Body of pancreas (tissue), 4 donors: Measurements from ENCODE around the gene GADD45GIP1. TPM values are rescaled to one million over a fixed set of nuclear protein-coding genes. Genes with fewer than 3 reads are reported as not detected.

ENCODE experiments used
- ATAC-seq: fragments of 150-250 bp; one replicate; pipeline ENCODE4 v1.9.1; 2016
- DNase-seq, 4 donors: peaks; one replicate each; pipeline ENCODE4 v3.0.0-alpha.2; 2019
- H3K27ac ChIP-seq, 4 donors: fragments of 200-600 bp; sonication (generic); 1 replicate in 3 of 4; 2 replicates in 1 of 4; pipeline versions ENCODE4 v1.5.1 to v1.6.1; 2016 to 2019; ENCODE audit warnings: mild to moderate bottlenecking in 1 of 4, mixed read lengths in 1 of 4, moderate library complexity in 1 of 4
- H3K27me3 ChIP-seq, 2 donors: fragments of 200-600 bp; sonication (generic); one replicate each; pipeline ENCODE4 v1.6.0; 2016; ENCODE audit warnings: mild to moderate bottlenecking in 1 of 2
- H3K36me3 ChIP-seq, 2 donors: fragments of 200-600 bp; sonication (generic); replicated peaks in 1 of 2; 2 replicates each; pipeline ENCODE4 v1.5.1; 2016; ENCODE audit warnings: low read depth in 2 of 2; ENCODE audit not compliant: insufficient read depth in 1 of 2
- H3K4me1 ChIP-seq: fragments of 200-600 bp; sonication (generic); one replicate; pipeline ENCODE4 v1.6.0; 2016
- H3K4me3 ChIP-seq, 2 donors: fragments of 200-600 bp; sonication (generic); 1 replicate in 1 of 2; 2 replicates in 1 of 2; pipeline ENCODE4 v1.5.1; 2016 to 2019
- H3K9me3 ChIP-seq, 3 donors: fragments of 200-600 bp; sonication (generic); 1 replicate in 2 of 3; 2 replicates in 1 of 3; pipeline ENCODE4 v1.5.1; 2016
- POLR2A ChIP-seq, 3 donors: fragments of 450-650 bp; IDR thresholded peaks; one replicate each; pipeline ENCODE4 v1.6.1; 2016; ENCODE audit warnings: antibody characterized with exemption in 3 of 3, mild to moderate bottlenecking in 2 of 3
- WGBS, 2 donors: methylation state at CpG; one replicate each; pipeline ENCODE4 v1.1.5; 2017; 5-methylcytosine and 5-hydroxymethylcytosine counted together
- intact Hi-C: fragments of 100-400 bp; cut with DNase I; formaldehyde crosslinking; loops from one replicate; pipeline ENCODE4 v1.15.1; 2023
- total RNA-seq, 2 donors: library from RNA; depleted of rRNA; stranded (reverse); fragments of >200 nt; gene quantifications; one replicate each; pipeline ENCODE4 v1.1.0, GENCODE V29; 2016
- TF ChIP-seq, protein P1 (sequence below), 7 experiments: fragments of 450-650 bp in 4 of 7; fragments of 200-600 bp in 3 of 7; sonication (generic) in 3 of 7; IDR thresholded peaks; one replicate each; pipeline ENCODE4 v1.5.1; 2016 to 2019; ENCODE audit warnings: antibody characterized with exemption in 7 of 7

The GADD45GIP1 gene
- total RNA-seq, 2 donors from 2014 or later = 31.3 to 42.0 TPM

GRCh38 chr19:12949363-12950283, 7.4 kb downstream of the GADD45GIP1 start:
- no peak for TF ChIP-seq POLR2A (IDR thresholded peaks at IDR 0.05)
- TF ChIP-seq, protein P1, sequence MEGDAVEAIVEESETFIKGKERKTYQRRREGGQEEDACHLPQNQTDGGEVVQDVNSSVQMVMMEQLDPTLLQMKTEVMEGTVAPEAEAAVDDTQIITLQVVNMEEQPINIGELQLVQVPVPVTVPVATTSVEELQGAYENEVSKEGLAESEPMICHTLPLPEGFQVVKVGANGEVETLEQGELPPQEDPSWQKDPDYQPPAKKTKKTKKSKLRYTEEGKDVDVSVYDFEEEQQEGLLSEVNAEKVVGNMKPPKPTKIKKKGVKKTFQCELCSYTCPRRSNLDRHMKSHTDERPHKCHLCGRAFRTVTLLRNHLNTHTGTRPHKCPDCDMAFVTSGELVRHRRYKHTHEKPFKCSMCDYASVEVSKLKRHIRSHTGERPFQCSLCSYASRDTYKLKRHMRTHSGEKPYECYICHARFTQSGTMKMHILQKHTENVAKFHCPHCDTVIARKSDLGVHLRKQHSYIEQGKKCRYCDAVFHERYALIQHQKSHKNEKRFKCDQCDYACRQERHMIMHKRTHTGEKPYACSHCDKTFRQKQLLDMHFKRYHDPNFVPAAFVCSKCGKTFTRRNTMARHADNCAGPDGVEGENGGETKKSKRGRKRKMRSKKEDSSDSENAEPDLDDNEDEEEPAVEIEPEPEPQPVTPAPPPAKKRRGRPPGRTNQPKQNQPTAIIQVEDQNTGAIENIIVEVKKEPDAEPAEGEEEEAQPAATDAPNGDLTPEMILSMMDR (IDR thresholded peaks at IDR 0.05) = no peak
- intact Hi-C loops = no loop called here
- peaks cover 36% of the 10 kb centered on the region for H3K4me1 ChIP-seq
- no peak for DNase-seq
- ATAC-seq = no peak
- H3K27me3 ChIP-seq = no peaks in the 10 kb centered on the region
- no peak overlapping the region for H3K27ac ChIP-seq
- WGBS, 2 donors = 75 to 88% methylated on average over 12 to 14 of the region's 16 CpGs
- peaks cover 8 to 31% of the 10 kb centered on the region in 2 donors for H3K36me3 ChIP-seq
- no peak overlapping the region for H3K4me3 ChIP-seq
- no peaks in the 10 kb centered on the region for H3K9me3 ChIP-seq

GRCh38 chr19:12948612-12949362, 8.2 kb downstream of the GADD45GIP1 start:
- H3K36me3 ChIP-seq = peaks cover 8 to 29% of the 10 kb centered on the region in 2 donors
- intact Hi-C loops = no loop called here

DNA sequence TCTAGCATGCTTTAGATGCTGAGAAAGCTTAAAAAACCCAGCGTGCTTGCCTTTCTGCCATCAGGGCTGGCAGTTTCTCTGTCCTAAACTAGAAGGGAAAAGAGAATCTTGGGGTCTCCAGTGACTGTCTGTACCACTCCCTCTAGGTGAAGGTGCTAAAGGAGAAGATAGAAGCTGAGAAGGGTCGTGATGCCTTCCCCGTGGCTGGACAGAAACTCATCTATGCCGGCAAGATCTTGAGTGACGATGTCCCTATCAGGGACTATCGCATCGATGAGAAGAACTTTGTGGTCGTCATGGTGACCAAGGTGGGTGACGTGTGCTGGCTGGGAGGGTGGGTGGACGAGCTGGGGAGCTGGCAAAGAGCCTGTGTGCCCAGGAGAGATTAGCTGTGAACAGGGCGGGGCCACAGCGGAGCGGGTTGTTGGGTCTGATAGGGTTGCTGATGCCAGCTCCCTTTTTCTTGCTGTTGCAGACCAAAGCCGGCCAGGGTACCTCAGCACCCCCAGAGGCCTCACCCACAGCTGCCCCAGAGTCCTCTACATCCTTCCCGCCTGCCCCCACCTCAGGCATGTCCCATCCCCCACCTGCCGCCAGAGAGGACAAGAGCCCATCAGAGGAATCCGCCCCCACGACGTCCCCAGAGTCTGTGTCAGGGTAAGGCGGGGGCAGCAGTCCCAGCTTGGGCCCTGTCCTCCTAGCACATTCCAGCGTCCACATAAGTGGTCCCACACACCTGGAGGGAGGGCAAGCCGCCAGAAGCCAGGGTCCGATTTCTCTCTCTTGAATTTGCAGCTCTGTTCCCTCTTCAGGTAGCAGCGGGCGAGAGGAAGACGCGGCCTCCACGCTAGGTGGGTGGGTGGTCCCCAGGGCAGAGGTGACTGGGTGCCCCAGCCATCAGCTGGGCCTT, 9.1 kb downstream of the GADD45GIP1 start:
- no peak for ATAC-seq
- intact Hi-C loops = no loop called here
- TF ChIP-seq POLR2A (IDR thresholded peaks at IDR 0.05) = no peak
- TF ChIP-seq, protein P1 (IDR thresholded peaks at IDR 0.05) = no peak
- Histone ChIP-seq H3K36me3 (peaks cover 8 to 36% of the 10 kb centered on the region in 2 donors), H3K4me3 (no peak overlapping the region), H3K27me3 (no peaks in the 10 kb centered on the region), H3K4me1 (peaks cover 38% of the 10 kb centered on the region), H3K27ac (no peak overlapping the region), H3K9me3 (no peaks in the 10 kb centered on the region)
- 66 to 75% methylated on average over 11 to 26 of the region's 28 CpGs for WGBS, 2 donors
- DNase-seq = no peak

More at GRCh38 chr19:12948612-12949362, 8.2 kb downstream of the GADD45GIP1 start:
- no peak for ATAC-seq
- no peaks in the 10 kb centered on the region for H3K27me3 ChIP-seq
- WGBS, 2 donors = 92 to 100% methylated on average over 5 to 30 of the region's 30 CpGs
- no peak overlapping the region for H3K4me3 ChIP-seq
- H3K9me3 ChIP-seq = no peaks in the 10 kb centered on the region
- TF ChIP-seq, protein P1 (IDR thresholded peaks at IDR 0.05) = no peak
- TF ChIP-seq POLR2A (IDR thresholded peaks at IDR 0.05) = no peak
- DNase-seq = no peak
- peaks cover 35% of the 10 kb centered on the region for H3K4me1 ChIP-seq
- H3K27ac ChIP-seq = no peak overlapping the region

- Histone ChIP-seq H3K4me1 (peaks cover 48% of the 10 kb centered on the region), H3K36me3 (peaks cover 8 to 33% of the 10 kb centered on the region in 2 donors), H3K27ac (peak overlapping the region in 3 of 4 donors; percentile 86 to 95 (median 88)), H3K9me3 (no peaks in the 10 kb centered on the region), H3K27me3 (no peaks in the 10 kb centered on the region), H3K4me3 (no peak overlapping the region)
- ATAC-seq (no peak), DNase-seq (no peak)
- intact Hi-C loops = no loop called here
- TF ChIP-seq POLR2A (IDR thresholded peaks at IDR 0.05) = no peak
- TF ChIP-seq, protein P1 (IDR thresholded peaks at IDR 0.05) = no peak
- 53 to 61% methylated on average over 14 of the region's 14 CpGs for WGBS, 2 donors
These were observed 10.1 kb downstream of the GADD45GIP1 start for GRCh38 chr19:12946731-12947496.
